Thymus (tissue), 11 donors: Measurements from ENCODE around the gene SUPT20H. TPM values are rescaled to one million over a fixed set of nuclear protein-coding genes. Genes with fewer than 3 reads are reported as not detected.

Experiments used
- DNase-seq, 9 donors: peaks; one replicate each; pipeline ENCODE4 v3.0.0-alpha.2; 2013; ENCODE audit warnings: low spot score in 9 of 9, low read depth in 6 of 9, missing footprints in 1 of 9
- H3K27ac ChIP-seq, 2 donors: one replicate each; pipeline ENCODE4 v1.5.1; 2013; ENCODE audit warnings: control low read depth in 1 of 2, low read depth in 1 of 2, low read length in 1 of 2, mild to moderate bottlenecking in 1 of 2, moderate library complexity in 1 of 2
- H3K27me3 ChIP-seq, 2 donors: one replicate each; pipeline ENCODE4 v1.5.1; 2013; ENCODE audit warnings: low read length in 1 of 2; ENCODE audit not compliant: control insufficient read depth in 2 of 2, insufficient read depth in 1 of 2
- H3K36me3 ChIP-seq, 2 donors: one replicate each; pipeline ENCODE4 v1.5.1; 2013; ENCODE audit warnings: low read length in 1 of 2, mild to moderate bottlenecking in 1 of 2, moderate library complexity in 1 of 2; ENCODE audit not compliant: control insufficient read depth in 2 of 2, insufficient read depth in 2 of 2
- H3K4me1 ChIP-seq, 2 donors: one replicate each; pipeline ENCODE4 v1.5.1; 2013; ENCODE audit warnings: low read length in 2 of 2; ENCODE audit not compliant: control insufficient read depth in 2 of 2, insufficient read depth in 2 of 2
- H3K4me3 ChIP-seq, 2 donors: one replicate each; pipeline ENCODE4 v1.5.1; 2013; ENCODE audit warnings: low read length in 2 of 2, control low read depth in 1 of 2, mild to moderate bottlenecking in 1 of 2
- H3K9me3 ChIP-seq, 2 donors: one replicate each; pipeline ENCODE4 v1.5.1; 2013; ENCODE audit warnings: low read length in 1 of 2, mild to moderate bottlenecking in 1 of 2; ENCODE audit not compliant: control insufficient read depth in 2 of 2, insufficient read depth in 1 of 2
- WGBS: extraction: QIAGEN DNeasy Blood & Tissue Kit; methylation state at CpG from one replicate; pipeline ENCODE4 v1.1.7; 2013; 5-methylcytosine and 5-hydroxymethylcytosine counted together
- polyA plus RNA-seq: library from polyadenylated mRNA; stranded (reverse); fragments of 200-250 nt; gene quantifications from one replicate; pipeline ENCODE4 v1.2.3, GENCODE V29; 2013
- total RNA-seq: library from RNA; stranded (reverse); fragments of 120-200 nt; gene quantifications from one replicate; pipeline ENCODE4 v1.2.4, GENCODE V29; 2013
- donor health status: healthy.

SUPT20H gene
- total and polyA plus RNA-seq, 2 donors: 31.3 to 45.4 TPM

DNA sequence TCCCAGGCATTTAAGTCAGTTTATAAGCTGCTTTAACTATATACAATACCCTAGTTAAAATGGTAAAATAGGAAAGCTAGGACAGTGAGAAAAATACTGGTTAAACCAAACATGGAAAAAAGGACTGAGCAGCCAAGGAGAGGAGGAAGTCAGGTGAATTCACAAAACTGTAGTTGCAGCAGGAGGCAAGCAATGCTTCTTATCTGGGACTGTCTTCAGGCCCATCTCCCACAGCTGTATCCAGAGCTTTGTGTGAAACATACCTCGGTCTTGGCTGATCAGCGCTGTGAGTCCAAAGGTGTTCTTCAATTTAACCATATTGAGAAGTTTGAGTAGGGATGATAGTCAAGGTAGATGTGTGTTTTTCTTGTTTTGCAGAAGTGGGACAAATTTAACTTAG is 15.7 kb upstream of the SUPT20H start:
- no peaks in the 10 kb centered on the region for H3K4me1 ChIP-seq
- H3K36me3 ChIP-seq: no peaks in the 10 kb centered on the region
- no peaks in the 10 kb centered on the region for H3K9me3 ChIP-seq
- no peaks in the 10 kb centered on the region for H3K27me3 ChIP-seq
- H3K4me3 ChIP-seq: no peak overlapping the region
- WGBS: 70% methylated on average over 2 of the region's 2 CpGs
- no peak for DNase-seq
- H3K27ac ChIP-seq: no peak overlapping the region

DNA sequence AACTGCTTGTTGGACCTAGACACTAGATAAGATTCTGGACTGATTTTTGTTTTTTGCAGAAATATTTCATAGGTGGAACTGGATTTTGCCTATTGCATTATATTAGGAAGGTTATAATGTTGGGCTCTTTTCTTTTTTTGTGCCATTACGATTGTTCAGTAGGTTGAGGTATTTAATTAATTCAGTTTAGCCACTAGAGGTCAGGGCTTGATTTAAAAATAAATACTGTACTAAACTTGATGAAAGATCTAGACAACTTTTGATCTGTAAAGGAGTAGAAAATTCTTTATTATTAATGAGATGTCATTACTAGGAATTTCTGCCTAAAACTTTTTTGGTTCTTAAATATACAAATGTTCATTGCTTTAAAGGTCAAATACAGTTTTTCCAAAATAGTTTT is 15.2 kb upstream of the SUPT20H start:
- H3K9me3 ChIP-seq: no peaks in the 10 kb centered on the region
- no peaks in the 10 kb centered on the region for H3K27me3 ChIP-seq
- H3K36me3 ChIP-seq: no peaks in the 10 kb centered on the region
- no peak overlapping the region for H3K27ac ChIP-seq
- 12% methylated on average over 1 of the region's 1 CpG for WGBS
- H3K4me3 ChIP-seq: no peak overlapping the region
- H3K4me1 ChIP-seq: no peaks in the 10 kb centered on the region
- DNase-seq: no peak

DNA sequence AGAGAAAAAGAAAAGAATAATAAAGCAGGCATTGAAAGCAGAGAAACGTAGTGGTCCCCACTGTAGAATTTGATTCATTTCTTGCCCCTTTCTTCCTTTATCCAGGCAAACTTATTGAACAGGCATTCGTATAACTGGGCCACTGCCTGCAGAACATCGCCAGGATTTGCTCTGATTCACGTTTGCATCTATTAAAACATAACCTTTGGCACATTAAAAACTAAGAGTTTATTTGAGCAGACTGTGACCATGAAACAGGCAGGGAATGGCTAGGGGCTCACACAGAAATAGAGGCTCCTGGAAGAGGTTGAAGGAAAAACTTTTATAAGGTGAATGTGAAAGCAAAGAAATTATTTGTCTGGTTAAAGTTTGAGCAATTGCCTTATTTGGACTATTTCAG is 12.5 kb upstream of the SUPT20H start:
- no peak overlapping the region for H3K27ac ChIP-seq
- WGBS: 93% methylated on average over 4 of the region's 4 CpGs
- H3K4me3 ChIP-seq: no peak overlapping the region
- H3K4me1 ChIP-seq: no peaks in the 10 kb centered on the region
- H3K9me3 ChIP-seq: no peaks in the 10 kb centered on the region
- H3K36me3 ChIP-seq: no peaks in the 10 kb centered on the region
- no peak for DNase-seq
- H3K27me3 ChIP-seq: no peaks in the 10 kb centered on the region

DNA sequence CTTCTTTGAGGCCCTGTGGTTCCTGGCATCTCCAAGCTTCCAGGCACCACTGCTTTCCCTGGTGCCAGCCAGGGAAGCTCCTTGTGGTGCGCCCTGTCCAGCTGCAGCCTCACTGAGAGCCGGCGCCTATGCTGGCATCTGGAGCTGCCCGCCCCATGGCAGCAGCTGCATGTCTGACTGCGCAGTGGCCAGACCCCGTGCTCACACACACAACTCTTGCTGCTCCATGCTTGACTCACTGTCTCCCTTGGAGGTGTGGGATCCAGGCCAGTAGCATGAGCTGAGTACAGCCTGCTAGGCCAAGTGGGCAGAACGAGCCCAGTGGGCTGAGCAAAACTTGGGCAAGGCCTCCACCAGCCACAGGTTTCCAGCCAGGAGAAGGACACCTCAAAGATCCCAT is 11.5 kb upstream of the SUPT20H start:
- Histone ChIP-seq H3K4me1 (no peaks in the 10 kb centered on the region), H3K27me3 (no peaks in the 10 kb centered on the region), H3K36me3 (no peaks in the 10 kb centered on the region), H3K9me3 (no peaks in the 10 kb centered on the region), H3K27ac (no peak overlapping the region), H3K4me3 (no peak overlapping the region)
- no peak for DNase-seq
- WGBS: 94% methylated on average over 7 of the region's 7 CpGs

DNA sequence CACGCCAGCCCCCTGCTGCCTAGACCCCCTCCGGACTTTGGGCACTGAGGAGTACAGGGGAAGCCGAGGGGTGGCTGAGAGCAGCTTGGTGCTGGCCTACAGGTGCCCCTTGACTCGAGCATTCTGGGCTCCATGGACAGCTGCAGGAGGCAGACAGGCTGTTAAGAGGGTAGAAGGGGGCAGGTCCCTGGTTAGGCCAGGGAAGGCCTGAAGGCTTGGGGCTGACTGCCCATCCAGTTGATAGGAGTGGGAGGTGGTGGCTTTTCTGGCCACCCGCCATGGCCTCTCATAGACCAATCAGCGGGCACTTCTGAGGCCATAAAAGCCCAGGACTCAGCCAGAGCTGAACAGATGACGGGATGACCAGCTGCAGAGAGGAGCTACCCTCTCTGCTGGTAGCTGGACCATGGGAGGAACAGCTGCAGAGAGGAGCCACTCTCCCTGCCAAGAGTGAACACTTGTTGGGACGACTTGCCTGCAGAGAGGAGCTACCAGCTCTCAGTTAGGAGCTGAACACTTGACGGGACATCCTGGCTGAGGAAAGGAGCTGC is 10.7 kb upstream of the SUPT20H start:
- no peaks in the 10 kb centered on the region for H3K4me1 ChIP-seq
- H3K9me3 ChIP-seq: no peaks in the 10 kb centered on the region
- no peaks in the 10 kb centered on the region for H3K27me3 ChIP-seq
- H3K36me3 ChIP-seq: no peaks in the 10 kb centered on the region
- 92% methylated on average over 9 of the region's 9 CpGs for WGBS
- H3K27ac ChIP-seq: no peak overlapping the region
- no peak for DNase-seq
- no peak overlapping the region for H3K4me3 ChIP-seq

DNA sequence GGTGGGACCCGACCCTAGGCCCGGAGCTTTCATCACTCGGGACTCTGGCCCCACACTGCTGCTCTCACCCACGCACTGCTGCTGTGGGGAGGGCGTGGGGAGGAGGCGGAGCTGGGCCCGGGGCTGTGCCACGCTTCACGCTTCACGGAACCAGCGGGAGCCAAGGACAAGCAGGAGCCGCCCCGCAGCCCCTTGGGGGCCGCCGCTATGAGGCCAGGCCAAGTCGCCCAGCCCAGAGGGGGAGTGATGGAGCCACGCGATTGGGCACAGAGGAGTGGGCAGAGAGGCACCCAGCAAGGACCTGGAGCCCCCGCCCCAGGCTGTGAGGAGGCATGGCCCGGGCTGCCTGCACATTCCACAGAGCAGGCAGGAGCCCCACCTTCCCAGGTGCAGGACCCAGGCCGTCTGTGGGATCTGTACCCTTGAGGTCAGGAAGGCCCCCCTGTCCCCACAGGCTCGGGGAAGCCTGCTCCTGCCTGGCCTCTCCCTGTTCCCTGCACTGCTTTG is 10.2 kb upstream of the SUPT20H start:
- H3K4me3 ChIP-seq: no peak overlapping the region
- no peaks in the 10 kb centered on the region for H3K27me3 ChIP-seq
- no peak overlapping the region for H3K27ac ChIP-seq
- H3K9me3 ChIP-seq: no peaks in the 10 kb centered on the region
- no peaks in the 10 kb centered on the region for H3K36me3 ChIP-seq
- 93% methylated on average over 22 of the region's 22 CpGs for WGBS
- no peak for DNase-seq
- H3K4me1 ChIP-seq: no peaks in the 10 kb centered on the region

DNA sequence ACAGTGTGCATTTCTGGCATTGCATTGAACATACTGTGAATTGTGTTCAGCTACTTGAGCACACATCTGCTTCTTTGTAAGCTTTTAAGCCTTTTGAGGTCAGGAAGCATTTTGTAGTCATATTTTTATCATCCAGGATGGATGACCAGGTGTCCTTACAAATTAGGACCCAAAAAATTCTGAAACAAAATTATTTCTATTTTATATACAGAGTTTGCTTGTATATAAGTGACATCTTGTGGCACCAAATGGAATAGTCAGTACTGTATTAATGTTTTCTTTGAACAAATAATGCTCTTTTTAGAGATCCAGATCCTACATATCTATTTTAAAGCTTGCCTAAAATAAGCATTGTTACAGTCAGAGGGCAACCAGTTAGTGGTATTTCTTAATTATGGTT is 9.5 kb upstream of the SUPT20H start:
- no peak overlapping the region for H3K4me3 ChIP-seq
- no peaks in the 10 kb centered on the region for H3K9me3 ChIP-seq
- no peak overlapping the region for H3K27ac ChIP-seq
- no peaks in the 10 kb centered on the region for H3K4me1 ChIP-seq
- no peaks in the 10 kb centered on the region for H3K36me3 ChIP-seq
- DNase-seq: no peak
- no peaks in the 10 kb centered on the region for H3K27me3 ChIP-seq

DNA sequence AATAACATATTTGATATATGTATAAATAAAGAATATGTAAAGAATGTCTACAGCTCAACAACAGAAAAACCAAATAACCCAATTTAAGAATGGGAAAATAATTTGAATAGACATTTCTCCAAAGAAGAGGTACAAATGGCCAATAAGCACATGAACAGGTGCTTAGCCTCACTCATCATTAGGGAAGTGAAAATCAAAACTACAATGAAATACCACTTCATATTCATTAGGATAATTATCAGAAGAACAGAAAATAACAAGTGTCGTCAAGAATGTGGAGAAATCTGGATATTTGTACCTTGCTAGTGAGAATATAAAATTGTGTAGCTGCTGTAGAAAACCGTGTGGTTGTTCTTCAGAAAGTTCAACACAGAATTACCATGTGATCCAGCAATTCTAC is 8.4 kb upstream of the SUPT20H start:
- H3K27ac ChIP-seq: no peak overlapping the region
- H3K4me1 ChIP-seq: no peaks in the 10 kb centered on the region
- no peak overlapping the region for H3K4me3 ChIP-seq
- H3K27me3 ChIP-seq: no peaks in the 10 kb centered on the region
- 92% methylated on average over 2 of the region's 2 CpGs for WGBS
- H3K36me3 ChIP-seq: no peaks in the 10 kb centered on the region
- H3K9me3 ChIP-seq: no peaks in the 10 kb centered on the region
- DNase-seq: no peak

DNA sequence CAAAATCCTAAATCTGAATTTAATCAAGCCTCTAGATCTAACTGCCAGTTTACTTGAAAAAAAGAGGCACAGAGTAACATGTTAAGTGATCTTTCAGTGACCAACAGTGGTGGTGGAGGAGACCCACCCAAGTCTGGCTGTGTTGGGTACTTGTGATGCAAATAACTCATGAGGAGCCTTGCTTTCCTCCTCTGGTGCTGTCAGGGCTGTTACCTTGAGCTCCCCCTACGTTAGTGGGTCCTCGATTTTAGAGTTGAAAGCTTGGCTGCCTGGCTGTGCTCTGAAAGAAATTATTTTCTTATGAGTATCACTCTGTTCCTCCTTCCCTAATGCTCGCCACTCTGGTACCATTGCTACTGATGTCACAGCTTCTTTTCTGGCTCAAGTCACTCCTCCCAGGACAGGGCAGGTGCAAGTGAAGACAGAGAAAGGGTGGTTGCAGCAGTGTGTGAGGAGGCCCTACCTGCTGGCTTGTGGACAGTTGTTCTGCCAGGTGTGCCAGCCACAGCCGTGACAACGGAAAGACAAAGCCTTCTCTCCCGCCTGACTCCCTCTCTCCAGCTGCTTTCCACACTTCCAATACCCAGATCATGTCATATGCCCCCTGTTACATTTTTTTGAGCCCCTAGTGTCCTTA is 6.5 kb upstream of the SUPT20H start:
- DNase-seq: no peak
- no peaks in the 10 kb centered on the region for H3K36me3 ChIP-seq
- H3K4me1 ChIP-seq: no peaks in the 10 kb centered on the region
- H3K27me3 ChIP-seq: no peaks in the 10 kb centered on the region
- no peak overlapping the region for H3K4me3 ChIP-seq
- no peak overlapping the region for H3K27ac ChIP-seq
- 82% methylated on average over 6 of the region's 6 CpGs for WGBS
- H3K9me3 ChIP-seq: no peaks in the 10 kb centered on the region
